Psoas muscle (tissue), 8 donors: Measurements from ENCODE around the gene AKIRIN1. TPM values are rescaled to one million over a fixed set of nuclear protein-coding genes. Genes with fewer than 3 reads are reported as not detected.
"Not testable (repeated sequence)": the region's sequence is repeated elsewhere in the genome, so short reads cannot be mapped to it uniquely, and the experiment has no call there.

Experiments used
- ATAC-seq, 4 donors: fragments of 200-7000 bp; cut with Tn5 transposase; one replicate each; pipeline ENCODE4 v1.9.1; 2020; ENCODE audit warnings: moderate library complexity in 3 of 4, mild to moderate bottlenecking in 2 of 4
- DNase-seq, 2 donors: peaks; one replicate each; pipeline ENCODE4 v3.0.0-alpha.2; 2020
- H3K27ac ChIP-seq: fragments of 200-600 bp; one replicate; pipeline ENCODE4 v1.8.0; 2022
- H3K27me3 ChIP-seq, 3 donors: fragments of 200-600 bp in 1 of 3; one replicate each; pipeline versions ENCODE4 v1.6.1 to v1.8.0; 2013 to 2022; ENCODE audit warnings: low read length in 2 of 3, mild to moderate bottlenecking in 2 of 3, moderate library complexity in 1 of 3; ENCODE audit not compliant: insufficient read depth in 3 of 3
- H3K36me3 ChIP-seq, 2 donors: fragments of 200-600 bp in 1 of 2; one replicate each; pipeline versions ENCODE4 v1.6.1 to v1.8.0; 2013 to 2022; ENCODE audit warnings: low read depth in 1 of 2, mild to moderate bottlenecking in 1 of 2, moderate library complexity in 1 of 2; ENCODE audit not compliant: insufficient read depth in 1 of 2
- H3K4me1 ChIP-seq: fragments of 200-600 bp; one replicate; pipeline ENCODE4 v1.8.0; 2022
- H3K4me3 ChIP-seq: fragments of 200-600 bp; one replicate; pipeline ENCODE4 v1.8.0; 2022; ENCODE audit warnings: mild to moderate bottlenecking
- H3K9me3 ChIP-seq: fragments of 200-600 bp; one replicate; pipeline ENCODE4 v1.8.0; 2022
- WGBS, 3 donors: extraction: QIAGEN DNeasy Blood & Tissue Kit; methylation state at CpG; one replicate each; pipeline versions ENCODE4 v1.1.6 to v1.1.7; 2013; 5-methylcytosine and 5-hydroxymethylcytosine counted together
- intact Hi-C, 2 donors: fragments of 100-400 bp; cut with DNase I; formaldehyde crosslinking; loops; one replicate each; pipeline versions ENCODE4 v1.11.0 to v1.14.2; 2022
- polyA plus RNA-seq, 3 donors: library from polyadenylated mRNA; stranded (reverse); fragments of 200-250 nt; gene quantifications; one replicate each; pipeline ENCODE4 v1.2.3, GENCODE V29; 2013
- total RNA-seq, 4 donors: library from RNA; stranded (reverse); fragmentation: NEBNext Ultra II Directional in 2 of 4; extraction: Animal tissue kit (Norgen Biotek cat#: 25700) in 2 of 4; gene quantifications; one replicate each; pipeline versions ENCODE4 v1.2.1 to v1.2.4, GENCODE V29; 2021 to 2023
- TF ChIP-seq, protein P1 (sequence below): fragments of 200-600 bp; IDR thresholded peaks from one replicate; pipeline ENCODE4 v1.8.0; 2022; ENCODE audit warnings: antibody characterized with exemption
- donor health status: healthy with polysubstance abuse.
- donor health status: DM: no; HTN: no; CAD: no; lungs with moderate emphysema.
- donor health status: Bipolar disorder and iron deficiency.
- donor health status: healthy.
- donor health status: DM: yes; HTN: yes; CAD: no.
- donor health status: DM: no; HTN: no; CAD: no.
- donor health status: DM: no; HTN: no; CAD: no.
- donor health status: DM: yes; HTN: yes; CAD: no.

Gene AKIRIN1
- total and polyA plus RNA-seq, 7 donors = 20.0 to 65.3 (median 32.8) TPM

DNA sequence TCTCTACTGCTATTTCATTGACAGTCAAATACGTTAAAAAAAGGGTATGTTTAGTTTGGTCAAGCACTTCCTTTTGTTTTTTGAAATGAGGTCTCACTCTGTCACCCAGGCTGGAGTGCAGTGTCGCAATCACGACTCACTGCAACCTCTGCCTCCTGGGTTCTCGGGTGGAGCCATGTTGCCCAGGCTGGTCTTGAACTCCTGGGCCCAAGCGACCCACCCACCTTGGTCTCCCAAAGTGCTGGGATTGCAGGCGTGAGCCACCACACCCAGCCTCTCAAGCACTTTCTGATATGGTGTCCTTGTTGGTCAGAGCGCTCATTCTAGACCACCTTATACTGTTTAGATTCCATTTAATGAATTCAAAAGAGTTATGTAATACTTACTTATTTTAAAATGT lies 28.5 kb upstream of the AKIRIN1 start:
- Histone ChIP-seq H3K27ac (no peak overlapping the region), H3K36me3 (no peaks in the 10 kb centered on the region), H3K9me3 (no peaks in the 10 kb centered on the region), H3K4me1 (peaks cover 3% of the 10 kb centered on the region), H3K4me3 (no peak overlapping the region), H3K27me3 (peaks cover 0 to 4% (median 0%) of the 10 kb centered on the region in 3 donors)
- no peak for ATAC-seq
- TF ChIP-seq, protein P1, sequence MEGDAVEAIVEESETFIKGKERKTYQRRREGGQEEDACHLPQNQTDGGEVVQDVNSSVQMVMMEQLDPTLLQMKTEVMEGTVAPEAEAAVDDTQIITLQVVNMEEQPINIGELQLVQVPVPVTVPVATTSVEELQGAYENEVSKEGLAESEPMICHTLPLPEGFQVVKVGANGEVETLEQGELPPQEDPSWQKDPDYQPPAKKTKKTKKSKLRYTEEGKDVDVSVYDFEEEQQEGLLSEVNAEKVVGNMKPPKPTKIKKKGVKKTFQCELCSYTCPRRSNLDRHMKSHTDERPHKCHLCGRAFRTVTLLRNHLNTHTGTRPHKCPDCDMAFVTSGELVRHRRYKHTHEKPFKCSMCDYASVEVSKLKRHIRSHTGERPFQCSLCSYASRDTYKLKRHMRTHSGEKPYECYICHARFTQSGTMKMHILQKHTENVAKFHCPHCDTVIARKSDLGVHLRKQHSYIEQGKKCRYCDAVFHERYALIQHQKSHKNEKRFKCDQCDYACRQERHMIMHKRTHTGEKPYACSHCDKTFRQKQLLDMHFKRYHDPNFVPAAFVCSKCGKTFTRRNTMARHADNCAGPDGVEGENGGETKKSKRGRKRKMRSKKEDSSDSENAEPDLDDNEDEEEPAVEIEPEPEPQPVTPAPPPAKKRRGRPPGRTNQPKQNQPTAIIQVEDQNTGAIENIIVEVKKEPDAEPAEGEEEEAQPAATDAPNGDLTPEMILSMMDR = no peak
- no peak for DNase-seq
- intact Hi-C loops = no loop called here
- WGBS, 3 donors = 84 to 85% (median 84%) methylated on average over 7 of the region's 7 CpGs

DNA sequence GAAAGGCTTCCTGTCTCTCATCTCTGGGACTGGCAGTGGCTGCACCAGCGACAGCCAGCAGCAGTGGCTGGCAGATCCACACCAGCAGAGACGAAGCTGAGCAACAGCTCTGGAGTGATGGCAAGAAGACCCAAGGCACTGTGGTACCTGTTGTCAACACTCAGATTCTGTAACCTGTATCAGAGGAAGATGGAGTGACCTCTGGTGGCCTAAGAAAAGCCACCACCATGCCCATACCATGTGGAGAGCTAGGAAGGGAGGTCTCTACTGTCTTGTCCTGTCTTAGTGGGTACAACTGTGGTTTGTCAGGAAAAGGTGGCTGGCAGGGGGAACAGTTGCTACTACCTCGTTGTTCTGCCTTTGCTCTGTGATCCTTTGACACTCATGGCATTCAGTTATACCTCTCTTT lies 26.9 kb upstream of the AKIRIN1 start:
- intact Hi-C loops = no loop called here
- DNase-seq (no peak), ATAC-seq (no peak)
- peaks cover 0 to 4% (median 0%) of the 10 kb centered on the region in 3 donors for H3K27me3 ChIP-seq
- H3K36me3 ChIP-seq = no peaks in the 10 kb centered on the region
- H3K4me1 ChIP-seq = peaks cover 3% of the 10 kb centered on the region
- H3K27ac ChIP-seq = no peak overlapping the region
- TF ChIP-seq, protein P1 = no peak
- H3K4me3 ChIP-seq = no peak overlapping the region
- WGBS, 3 donors = 36 to 46% (median 46%) methylated on average over 3 of the region's 3 CpGs
- no peaks in the 10 kb centered on the region for H3K9me3 ChIP-seq

DNA sequence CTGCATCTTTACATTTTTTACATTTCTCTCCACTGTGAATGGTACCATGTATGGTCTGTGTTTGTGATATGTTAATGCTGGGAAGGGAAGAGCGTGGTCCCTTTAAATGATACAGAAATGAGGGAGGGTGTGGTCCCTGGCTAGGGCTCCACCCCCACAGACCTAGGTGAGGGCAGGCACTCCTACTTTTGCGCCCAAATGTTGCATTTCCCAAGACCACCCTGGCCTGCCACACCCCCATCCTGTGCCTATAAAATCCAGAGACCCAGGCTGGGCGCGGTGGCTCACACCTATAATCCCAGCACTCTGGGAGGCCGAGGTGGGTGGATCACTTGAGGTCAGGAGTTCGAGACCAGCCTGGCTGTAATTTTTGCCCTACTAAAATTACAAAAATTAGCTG lies 17.9 kb upstream of the AKIRIN1 start:
- H3K9me3 ChIP-seq, H3K36me3 ChIP-seq, H3K4me3 ChIP-seq, H3K27me3 ChIP-seq, ATAC-seq, H3K27ac ChIP-seq, DNase-seq, intact Hi-C loops, H3K4me1 ChIP-seq: not testable (repeated sequence)
- WGBS, 3 donors = 53 to 65% (median 56%) methylated on average over 6 of the region's 6 CpGs

DNA sequence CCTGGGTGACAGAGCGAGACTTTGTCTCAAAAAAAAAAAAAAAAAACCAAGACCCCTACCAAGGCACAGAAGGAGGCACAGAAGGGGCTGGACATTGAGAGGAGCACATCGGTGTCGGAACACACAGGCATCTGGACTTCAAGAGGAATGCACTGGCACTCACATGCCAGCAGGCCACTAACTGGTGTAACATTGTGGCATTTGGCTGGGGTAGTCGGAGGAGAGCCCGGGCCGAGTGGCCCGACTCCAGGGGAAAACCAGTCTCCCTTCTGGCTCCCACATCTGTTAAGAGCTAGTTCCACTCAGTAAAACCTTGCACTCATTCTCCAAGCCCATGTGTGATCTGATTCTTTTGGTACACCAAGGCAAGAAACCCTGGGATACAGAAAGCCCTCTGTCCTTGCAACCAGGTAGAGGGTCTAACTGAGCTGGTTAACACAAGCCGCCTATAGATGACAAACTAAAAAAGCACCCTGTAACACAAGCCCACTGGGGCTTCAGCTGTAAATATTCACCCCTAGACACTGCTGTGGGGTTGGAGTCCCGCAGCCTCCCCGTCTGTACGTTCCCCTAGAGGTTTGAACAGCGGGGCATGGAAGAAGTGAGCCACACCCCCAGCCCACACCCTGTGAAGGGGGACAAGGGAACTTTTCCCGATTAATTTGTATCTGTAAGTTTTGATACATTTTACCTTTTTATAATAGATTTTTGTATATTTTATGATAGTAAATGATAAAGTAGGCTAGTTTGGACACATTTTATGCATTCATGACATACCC lies 17.2 kb upstream of the AKIRIN1 start:
- Histone ChIP-seq H3K27ac (peak overlapping the region; percentile 9), H3K36me3 (no peaks in the 10 kb centered on the region), H3K4me3 (no peak overlapping the region), H3K9me3 (no peaks in the 10 kb centered on the region), H3K4me1 (peaks cover 5% of the 10 kb centered on the region), H3K27me3 (no peaks in the 10 kb centered on the region)
- TF ChIP-seq, protein P1 = no peak
- DNase-seq (peak in 1 of 2 donors; percentile 55), ATAC-seq (peak; percentile 58 to 97 (median 86))
- intact Hi-C loops = no loop called here
- WGBS, 3 donors = 20 to 37% (median 25%) methylated on average over 13 of the region's 13 CpGs

DNA sequence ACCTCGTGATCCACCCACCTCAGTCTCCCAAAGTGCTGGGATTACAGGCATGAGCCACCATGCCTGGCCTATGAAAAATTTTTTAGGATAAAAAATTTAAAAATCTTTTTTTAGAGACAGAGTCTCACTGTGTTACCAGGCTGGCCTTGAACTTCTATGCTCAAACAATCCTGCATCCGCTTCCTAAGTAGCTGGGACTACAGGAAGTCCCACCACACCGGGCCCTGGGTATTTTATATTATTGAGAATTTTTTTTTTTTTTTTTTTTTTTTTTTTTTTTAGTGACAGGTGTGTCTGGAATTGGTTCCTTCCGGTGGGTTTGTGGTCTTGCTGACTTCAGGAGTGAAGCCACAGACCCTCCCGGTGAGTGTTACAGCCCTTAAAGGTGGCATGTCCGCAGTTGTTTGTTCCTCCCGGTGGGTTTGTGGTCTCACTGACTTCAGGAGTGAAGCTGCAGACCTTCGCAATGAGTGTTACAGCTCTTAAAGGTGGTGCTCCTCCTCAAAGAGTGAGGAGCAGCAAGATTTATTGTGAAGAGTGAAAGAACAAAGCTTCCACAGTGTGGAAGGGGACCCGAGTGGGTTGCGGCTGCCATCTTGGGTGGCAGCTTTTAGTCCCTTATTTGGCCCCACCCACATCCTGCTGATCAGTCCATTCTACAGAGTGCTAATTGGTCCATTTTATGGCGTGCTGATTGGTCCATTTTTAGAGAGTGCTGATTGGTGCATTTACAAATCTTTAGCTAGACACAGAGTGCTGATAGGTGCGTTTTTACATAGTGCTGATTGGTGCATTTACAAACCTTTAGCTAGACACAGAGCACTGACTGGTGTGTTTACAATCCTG lies 13.5 kb upstream of the AKIRIN1 start:
- not testable (repeated sequence) for ATAC-seq

DNA sequence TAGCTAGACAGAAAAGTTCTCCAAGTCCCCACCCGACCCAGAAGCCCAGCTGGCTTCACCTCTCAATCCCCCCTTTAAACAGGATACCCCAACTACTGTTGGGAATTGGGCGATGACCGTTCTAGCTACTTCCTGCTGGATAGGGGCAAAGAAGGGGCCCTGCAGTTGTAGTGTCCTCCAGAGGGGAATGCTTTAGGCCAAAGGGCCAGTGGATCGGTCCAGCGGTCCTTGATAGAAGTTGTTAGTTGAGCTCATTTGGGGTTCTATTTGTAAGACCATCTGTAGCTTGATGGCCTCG lies 12.9 kb upstream of the AKIRIN1 start:
- WGBS, 3 donors = 92 to 93% (median 93%) methylated on average over 6 of the region's 6 CpGs

More for the DNA sequence above, 13.5 kb upstream of the AKIRIN1 start:
- H3K4me3 ChIP-seq, H3K27ac ChIP-seq, H3K4me1 ChIP-seq, H3K36me3 ChIP-seq, H3K9me3 ChIP-seq, intact Hi-C loops, H3K27me3 ChIP-seq, DNase-seq: not testable (repeated sequence)
- WGBS, 3 donors = 87 to 88% (median 87%) methylated on average over 12 of the region's 12 CpGs

DNA sequence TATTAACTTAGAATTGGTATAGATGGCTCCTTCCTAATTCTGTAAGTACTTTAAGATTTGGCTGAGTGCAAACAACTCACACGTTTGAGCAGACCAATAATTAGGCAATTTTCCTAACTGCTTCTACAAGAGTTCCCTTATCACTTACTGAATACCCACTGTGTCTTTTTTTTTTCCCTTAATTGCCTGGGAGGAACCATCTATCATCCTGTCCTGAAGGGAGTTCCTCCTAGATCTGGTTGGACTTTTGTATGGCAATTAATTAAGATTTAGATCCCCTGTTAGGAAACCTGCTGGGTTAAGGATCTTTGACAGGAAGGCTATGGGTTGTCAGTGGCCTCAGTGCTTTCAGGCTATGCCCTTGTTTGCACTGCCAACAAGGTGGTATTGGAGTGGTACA lies 11.7 kb upstream of the AKIRIN1 start:
- H3K27me3 ChIP-seq, H3K27ac ChIP-seq, H3K4me3 ChIP-seq, H3K9me3 ChIP-seq, ATAC-seq, H3K36me3 ChIP-seq, intact Hi-C loops, DNase-seq, H3K4me1 ChIP-seq: not testable (repeated sequence)
- 55 to 72% (median 65%) methylated on average over 1 of the region's 1 CpG for WGBS, 3 donors

More for the DNA sequence above, 12.9 kb upstream of the AKIRIN1 start:
- DNase-seq, H3K27me3 ChIP-seq, H3K27ac ChIP-seq, H3K4me3 ChIP-seq, H3K4me1 ChIP-seq, ATAC-seq, intact Hi-C loops, H3K36me3 ChIP-seq, H3K9me3 ChIP-seq: not testable (repeated sequence)
